Epidermal melanocyte (primary cell): ENCODE data around the gene NYNRIN.
"Not testable (repeated sequence)": the region's sequence is repeated elsewhere in the genome, so short reads cannot be mapped to it uniquely, and the experiment has no call there.

ENCODE experiments used
- DNase-seq: peaks from one replicate; pipeline ENCODE4 v3.0.0; 2011; ENCODE audit warnings: low spot score; ENCODE audit not compliant: insufficient read length

The NYNRIN gene

DNA sequence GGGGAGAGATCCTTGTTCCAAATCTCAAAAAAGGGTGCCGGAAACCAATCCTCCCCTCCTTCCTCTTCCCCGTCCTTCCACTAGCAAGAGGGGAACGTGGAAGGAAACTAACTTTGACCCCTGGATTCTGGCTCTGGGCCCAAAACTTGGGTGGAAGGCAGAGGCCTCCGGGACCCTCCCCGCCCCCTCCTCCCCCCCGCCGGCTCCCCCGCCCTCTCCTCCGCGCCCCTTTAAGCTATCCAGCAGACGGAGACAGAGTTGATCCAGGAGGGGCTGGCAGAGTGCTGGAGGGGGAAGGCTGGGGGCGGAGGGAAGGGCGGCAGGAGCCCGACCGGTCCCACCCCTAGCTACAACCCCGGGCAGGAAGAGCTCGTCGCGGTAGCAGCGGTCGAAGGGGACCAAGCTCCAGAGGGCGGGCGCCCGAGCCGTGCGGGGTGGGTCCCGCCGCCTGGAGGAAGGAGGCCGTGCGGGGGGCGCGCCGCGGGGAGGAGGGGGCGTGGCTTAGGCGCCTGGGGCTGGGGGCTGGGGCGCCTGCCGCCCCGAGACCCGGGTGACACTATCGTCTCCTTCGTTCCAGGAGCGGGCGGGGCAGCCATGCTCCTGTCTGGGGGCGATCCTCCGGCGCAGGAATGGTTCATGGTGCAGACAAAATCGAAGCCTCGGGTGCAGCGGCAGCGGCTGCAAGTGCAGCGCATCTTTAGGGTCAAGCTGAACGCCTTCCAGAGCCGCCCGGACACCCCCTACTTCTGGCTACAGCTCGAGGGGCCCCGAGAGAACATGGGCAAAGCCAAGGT, at the start of gene NYNRIN:
Gene NYNRIN (plus strand): TSS at position 351 of the 794 bp plus-strand sequence. CDS start 244 bp downstream, at position 595.
- no peak for DNase-seq

DNA sequence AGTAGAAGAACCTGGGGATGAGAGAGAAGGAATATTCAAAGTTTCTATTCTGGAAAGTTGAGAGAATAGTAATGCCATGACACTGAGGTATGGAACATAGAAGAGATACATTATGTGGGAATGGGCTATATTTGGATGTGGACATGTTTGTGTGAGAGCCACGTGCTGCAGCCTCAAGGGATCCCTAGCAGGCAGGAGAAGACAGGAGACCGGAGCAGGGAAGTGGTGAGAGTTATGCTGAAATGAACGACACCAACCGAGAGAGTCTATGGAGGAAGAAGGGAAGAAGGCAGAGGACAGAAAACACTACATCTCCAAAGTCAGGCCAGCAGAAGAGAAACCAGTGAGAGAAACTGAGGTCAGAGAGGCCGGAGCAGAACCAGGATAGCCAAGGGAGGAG, 49.1 kb upstream of the NYNRIN start:
- no peak for DNase-seq

- DNase-seq: no peak
These were observed 47.3 kb upstream of the NYNRIN start for GRCh38 chr14:24351517-24351916.

GRCh38 chr14:24353559-24354481, 45.0 kb upstream of the NYNRIN start:
- DNase-seq: no peak

GRCh38 chr14:24354482-24354825, 44.3 kb upstream of the NYNRIN start:
- not testable (repeated sequence) for DNase-seq

DNA sequence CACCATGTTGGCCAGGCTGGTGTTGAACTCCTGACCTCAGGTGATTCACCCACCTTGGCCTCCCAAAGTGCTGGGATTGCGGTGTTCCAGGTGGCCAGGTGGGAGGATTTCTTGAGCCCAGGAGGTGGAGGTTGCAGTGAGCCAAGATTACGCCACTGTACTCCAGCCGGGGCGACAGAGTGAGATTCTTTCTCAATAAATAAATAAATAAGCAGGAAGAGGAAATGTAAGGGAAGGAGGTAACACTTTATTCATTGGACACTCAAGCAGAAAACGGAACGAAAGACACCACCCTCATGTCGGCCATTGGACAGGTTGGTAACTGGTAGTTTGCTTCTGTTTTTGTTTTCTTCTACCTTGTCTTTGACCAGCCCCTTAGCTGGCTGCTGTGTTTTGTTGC, 43.8 kb upstream of the NYNRIN start:
- DNase-seq: no peak

DNA sequence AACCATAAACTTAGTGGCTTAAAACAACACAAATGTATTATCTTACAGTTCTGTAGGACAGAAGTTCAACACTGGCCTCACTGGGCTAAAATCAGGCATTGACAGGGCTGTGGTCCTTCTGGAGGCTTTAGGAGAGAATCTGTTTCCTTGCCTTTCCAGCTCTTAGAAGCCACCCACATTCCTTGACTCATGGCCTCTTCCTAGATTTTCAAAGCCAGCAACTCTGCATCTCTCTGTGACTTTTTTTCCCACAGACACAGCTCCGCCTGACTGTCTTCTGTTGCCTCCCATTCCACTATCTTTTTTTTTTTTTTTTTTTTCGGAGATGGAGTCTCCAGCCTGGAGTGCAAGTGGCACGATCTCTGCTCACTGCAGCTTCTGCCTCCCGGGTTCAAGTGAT, 42.6 kb upstream of the NYNRIN start:
- DNase-seq: no peak

DNA sequence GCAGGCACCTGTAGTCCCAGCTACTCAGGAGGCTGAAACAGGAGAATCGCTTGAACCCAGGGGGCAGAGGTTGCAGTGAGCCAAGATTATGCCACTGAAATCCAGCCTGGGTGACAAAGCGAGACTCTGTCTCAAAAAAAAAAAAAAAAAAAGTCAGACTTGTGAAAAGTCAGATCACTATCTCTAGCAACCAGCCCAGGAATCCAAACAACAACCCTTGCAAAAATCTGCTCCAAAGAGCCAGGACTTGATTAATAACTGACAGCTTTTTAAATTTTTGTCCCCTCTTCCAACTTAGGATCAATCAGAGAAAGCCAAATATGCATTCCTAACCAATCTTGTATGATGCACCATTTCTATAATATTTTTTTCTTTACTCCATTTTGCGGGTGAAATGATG, 38.5 kb upstream of the NYNRIN start:
- no peak for DNase-seq

DNA sequence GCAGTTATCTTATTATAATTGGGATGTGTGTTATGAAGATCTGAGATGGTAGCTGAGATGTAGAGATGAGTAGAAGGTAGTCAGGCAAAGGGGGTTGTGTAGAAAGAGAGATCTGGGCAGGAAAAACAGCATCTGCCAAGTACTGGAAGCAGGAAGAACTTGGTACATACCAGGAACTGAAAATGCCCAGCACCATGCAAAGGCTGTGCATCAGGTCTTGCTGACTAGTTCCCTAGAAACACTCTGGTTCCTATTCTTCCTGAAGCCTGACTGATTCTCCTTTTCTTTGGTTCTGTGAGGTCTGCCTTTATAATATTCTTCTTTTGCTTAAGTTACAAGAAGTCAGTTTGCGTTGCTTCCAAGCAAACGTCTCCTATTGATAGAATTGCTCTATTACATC, 37.5 kb upstream of the NYNRIN start:
- DNase-seq: no peak

- no peak for DNase-seq
These were observed 36.4 kb upstream of the NYNRIN start for GRCh38 chr14:24362241-24362960.

- no peak for DNase-seq
These were observed 35.4 kb upstream of the NYNRIN start for GRCh38 chr14:24363401-24363800.

DNA sequence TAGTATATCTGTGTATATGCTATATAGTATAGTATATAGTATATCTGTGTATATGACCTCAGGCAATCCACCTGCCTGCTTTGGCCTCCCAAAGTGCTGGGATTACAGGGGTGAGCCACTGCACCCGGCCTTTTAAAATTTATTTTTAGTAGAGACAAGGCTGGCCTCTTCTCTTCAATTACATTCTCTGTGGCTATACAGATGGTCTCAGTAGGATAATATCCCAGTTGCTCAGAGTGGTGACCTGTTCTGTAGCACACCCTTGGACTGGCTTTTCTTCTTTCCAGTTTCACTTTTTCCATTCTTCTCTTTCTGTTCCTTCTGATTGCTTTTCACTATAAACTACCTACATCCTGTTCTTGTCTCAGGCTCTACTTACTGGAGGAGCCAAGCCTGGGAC, 34.0 kb upstream of the NYNRIN start:
- DNase-seq: no peak

- DNase-seq: no peak
These were observed 33.0 kb upstream of the NYNRIN start for GRCh38 chr14:24365600-24366412.

- no peak for DNase-seq
These were observed 32.4 kb upstream of the NYNRIN start for GRCh38 chr14:24366413-24366720.

- no peak for DNase-seq
These were observed 31.9 kb upstream of the NYNRIN start for GRCh38 chr14:24366721-24367513.

- peak; percentile 92 for DNase-seq
These were observed 31.1 kb upstream of the NYNRIN start, which contains the start of gene NFATC4 for GRCh38 chr14:24367514-24368211. NFATC4 (plus strand) TSS chr14:24368184; CDS start chr14:24368341, 157 bp downstream.

- no peak for DNase-seq
These were observed 30.6 kb upstream of the NYNRIN start for GRCh38 chr14:24368212-24368561.

DNA sequence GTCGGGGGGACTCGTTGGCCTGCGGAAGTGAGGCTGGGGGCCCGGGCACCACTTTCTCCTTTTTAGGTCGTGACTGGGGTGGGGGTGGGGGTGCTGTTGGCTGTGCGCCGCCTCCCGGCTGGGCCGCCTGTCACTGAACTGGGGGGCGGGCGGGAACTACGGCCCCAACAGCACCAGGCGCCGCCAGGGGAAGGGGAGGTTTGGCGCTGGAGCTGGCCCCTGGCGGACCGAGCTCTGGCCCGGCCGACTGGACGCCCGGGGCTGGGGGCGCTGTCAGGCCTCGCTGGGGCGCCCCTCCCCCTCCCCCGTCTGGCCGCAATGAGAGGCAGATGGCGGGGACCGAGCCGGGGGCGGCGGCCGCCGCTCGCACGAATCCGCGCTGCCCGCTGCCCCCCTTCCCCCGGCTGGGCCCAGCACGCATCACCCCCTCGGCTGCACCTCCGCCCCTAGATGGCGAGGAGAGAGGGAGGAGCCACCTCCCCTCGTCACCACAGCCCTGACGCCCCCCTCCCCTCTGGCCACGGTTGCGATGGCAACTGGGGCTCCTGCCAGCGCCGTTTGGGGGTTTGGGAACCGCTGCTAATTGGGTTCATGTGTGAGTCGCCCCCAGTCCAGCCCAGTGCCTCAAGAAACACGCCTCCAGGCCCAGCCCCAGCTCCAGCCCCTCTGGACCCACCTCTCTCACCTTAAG, 30.1 kb upstream of the NYNRIN start:
- peak; percentile 50 for DNase-seq

DNA sequence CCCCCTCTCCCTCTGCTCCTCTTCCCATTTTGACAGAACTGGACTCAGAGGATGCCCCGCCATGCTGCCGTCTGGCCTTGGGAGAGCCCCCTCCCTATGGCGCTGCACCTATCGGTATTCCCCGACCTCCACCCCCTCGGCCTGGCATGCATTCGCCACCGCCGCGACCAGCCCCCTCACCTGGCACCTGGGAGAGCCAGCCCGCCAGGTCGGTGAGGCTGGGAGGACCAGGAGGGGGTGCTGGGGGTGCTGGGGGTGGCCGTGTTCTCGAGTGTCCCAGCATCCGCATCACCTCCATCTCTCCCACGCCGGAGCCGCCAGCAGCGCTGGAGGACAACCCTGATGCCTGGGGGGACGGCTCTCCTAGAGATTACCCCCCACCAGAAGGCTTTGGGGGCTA, 29.3 kb upstream of the NYNRIN start:
- no peak for DNase-seq
